A673 (cell line): ENCODE data around the gene LRRC10B.

Experiments
- CTCF ChIP-seq: fragments of 300-800, 200-600 bp; sonication (generic); conservative IDR thresholded peaks from 2 replicates; pipeline ENCODE4 v1.5.1; 2017; ENCODE audit warnings: low read depth, mild to moderate bottlenecking, antibody characterized with exemption, low read length, moderate library complexity, mixed read lengths
- EZH2 ChIP-seq: fragments of 200-600 bp; sonication (generic); IDR thresholded peaks from 2 replicates; pipeline ENCODE4 v1.6.1; 2017; ENCODE audit warnings: borderline replicate concordance, low read depth, mild to moderate bottlenecking, mixed read lengths, antibody characterized with exemption, low read length; ENCODE audit not compliant: poor library complexity, severe bottlenecking

- TF ChIP-seq CTCF (no peak), EZH2 (no peak)
These were observed 7.6 kb downstream of the LRRC10B start for GRCh38 chr11:61516191-61516590.
